Uterus (tissue), 4 donors: ENCODE measurements around the gene ADAM33. TPM values are rescaled to one million over a fixed set of nuclear protein-coding genes. Genes with fewer than 3 reads are reported as not detected.

Source experiments
- DNase-seq, 2 donors: peaks; one replicate each; pipeline ENCODE4 v3.0.0-alpha.2; 2019 to 2020
- H3K27ac ChIP-seq, 2 donors: fragments of 200-600 bp; sonication (generic); 1 replicate in 1 of 2; 2 replicates in 1 of 2; pipeline ENCODE4 v1.5.1; 2016 to 2018
- H3K27me3 ChIP-seq, 2 donors: fragments of 200-600 bp; sonication (generic); one replicate each; pipeline ENCODE4 v1.5.1; 2018 to 2019; ENCODE audit warnings: control low read depth in 1 of 2
- H3K36me3 ChIP-seq, 2 donors: fragments of 200-600 bp; sonication (generic); one replicate each; pipeline ENCODE4 v1.5.1; 2019; ENCODE audit warnings: control low read depth in 1 of 2
- H3K4me1 ChIP-seq, 2 donors: fragments of 200-600 bp; sonication (generic); one replicate each; pipeline ENCODE4 v1.5.1; 2018 to 2019; ENCODE audit warnings: control low read depth in 1 of 2
- H3K4me3 ChIP-seq, 2 donors: fragments of 200-600 bp; sonication (generic); 1 replicate in 1 of 2; 2 replicates in 1 of 2; pipeline ENCODE4 v1.5.1; 2018 to 2019; ENCODE audit warnings: mild to moderate bottlenecking in 1 of 2
- H3K9me3 ChIP-seq, 2 donors: fragments of 200-600 bp; sonication (generic); one replicate each; pipeline ENCODE4 v1.5.1; 2019; ENCODE audit warnings: control low read depth in 1 of 2
- POLR2A ChIP-seq, 2 donors: fragments of 450-650 bp; IDR thresholded peaks; one replicate each; pipeline ENCODE4 v1.6.1; 2016; ENCODE audit warnings: antibody characterized with exemption in 2 of 2, mild to moderate bottlenecking in 1 of 2, moderate library complexity in 1 of 2
- intact Hi-C: fragments of 100-400 bp; cut with DNase I; formaldehyde crosslinking; loops from one replicate; pipeline ENCODE4 v1.15.1; 2023; ENCODE audit warnings: low total_unique reads
- total RNA-seq, 4 donors: library from RNA; depleted of rRNA in 3 of 4; stranded (reverse); fragments of >200 nt in 3 of 4; gene quantifications; one replicate each; pipeline versions ENCODE4 v1.1.0 to v1.2.4, GENCODE V29; 2014 to 2023
- TF ChIP-seq, protein P1 (sequence below), 4 experiments: fragments of 200-600 bp in 2 of 4; fragments of 450-650 bp in 2 of 4; sonication (generic) in 2 of 4; IDR thresholded peaks; one replicate each; pipeline ENCODE4 v1.5.1; 2016 to 2019; ENCODE audit warnings: antibody characterized with exemption in 4 of 4, mild to moderate bottlenecking in 2 of 4, moderate library complexity in 1 of 4
- donor health status: DM: yes; HTN: yes; CAD: no.

The ADAM33 gene
- total RNA-seq, 4 donors from 2014 or later = 66.5 to 215 (median 128) TPM

- DNase-seq = no peak
- H3K36me3 ChIP-seq = no peaks in the 10 kb centered on the region
- intact Hi-C loops = no loop called here
These were observed 47.8 kb downstream of the ADAM33 start for GRCh38 chr20:3633913-3634478.

GRCh38 chr20:3632311-3633004 lies 49.4 kb downstream of the ADAM33 start:
- Histone ChIP-seq H3K27ac (no peak overlapping the region), H3K4me3 (no peak overlapping the region), H3K4me1 (no peaks in the 10 kb centered on the region), H3K9me3 (no peaks in the 10 kb centered on the region), H3K27me3 (no peaks in the 10 kb centered on the region), H3K36me3 (no peaks in the 10 kb centered on the region)
- TF ChIP-seq, protein P1, sequence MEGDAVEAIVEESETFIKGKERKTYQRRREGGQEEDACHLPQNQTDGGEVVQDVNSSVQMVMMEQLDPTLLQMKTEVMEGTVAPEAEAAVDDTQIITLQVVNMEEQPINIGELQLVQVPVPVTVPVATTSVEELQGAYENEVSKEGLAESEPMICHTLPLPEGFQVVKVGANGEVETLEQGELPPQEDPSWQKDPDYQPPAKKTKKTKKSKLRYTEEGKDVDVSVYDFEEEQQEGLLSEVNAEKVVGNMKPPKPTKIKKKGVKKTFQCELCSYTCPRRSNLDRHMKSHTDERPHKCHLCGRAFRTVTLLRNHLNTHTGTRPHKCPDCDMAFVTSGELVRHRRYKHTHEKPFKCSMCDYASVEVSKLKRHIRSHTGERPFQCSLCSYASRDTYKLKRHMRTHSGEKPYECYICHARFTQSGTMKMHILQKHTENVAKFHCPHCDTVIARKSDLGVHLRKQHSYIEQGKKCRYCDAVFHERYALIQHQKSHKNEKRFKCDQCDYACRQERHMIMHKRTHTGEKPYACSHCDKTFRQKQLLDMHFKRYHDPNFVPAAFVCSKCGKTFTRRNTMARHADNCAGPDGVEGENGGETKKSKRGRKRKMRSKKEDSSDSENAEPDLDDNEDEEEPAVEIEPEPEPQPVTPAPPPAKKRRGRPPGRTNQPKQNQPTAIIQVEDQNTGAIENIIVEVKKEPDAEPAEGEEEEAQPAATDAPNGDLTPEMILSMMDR (IDR thresholded peaks at IDR 0.05) = no peak
- no peak for TF ChIP-seq POLR2A (IDR thresholded peaks at IDR 0.05)
- no peak for DNase-seq
- intact Hi-C loops = no loop called here

More at GRCh38 chr20:3633913-3634478, 47.8 kb downstream of the ADAM33 start:
- H3K27me3 ChIP-seq = no peaks in the 10 kb centered on the region
- no peaks in the 10 kb centered on the region for H3K9me3 ChIP-seq
- H3K27ac ChIP-seq = no peak overlapping the region
- no peak overlapping the region for H3K4me3 ChIP-seq
- H3K4me1 ChIP-seq = no peaks in the 10 kb centered on the region
- TF ChIP-seq, protein P1 (IDR thresholded peaks at IDR 0.05) = no peak
- no peak for TF ChIP-seq POLR2A (IDR thresholded peaks at IDR 0.05)

- intact Hi-C loops = no loop called here
- H3K4me1 ChIP-seq = no peaks in the 10 kb centered on the region
- H3K4me3 ChIP-seq = no peak overlapping the region
- no peak for DNase-seq
- no peaks in the 10 kb centered on the region for H3K27me3 ChIP-seq
- TF ChIP-seq, protein P1 (IDR thresholded peaks at IDR 0.05) = no peak
- TF ChIP-seq POLR2A (IDR thresholded peaks at IDR 0.05) = no peak
- H3K27ac ChIP-seq = no peak overlapping the region
- no peaks in the 10 kb centered on the region for H3K36me3 ChIP-seq
- no peaks in the 10 kb centered on the region for H3K9me3 ChIP-seq
These were observed 50.3 kb downstream of the ADAM33 start for GRCh38 chr20:3631534-3631933.

GRCh38 chr20:3630429-3630828 lies 51.4 kb downstream of the ADAM33 start:
- Histone ChIP-seq H3K27ac (no peak overlapping the region), H3K4me3 (no peak overlapping the region), H3K27me3 (no peaks in the 10 kb centered on the region), H3K9me3 (no peaks in the 10 kb centered on the region), H3K36me3 (no peaks in the 10 kb centered on the region), H3K4me1 (no peaks in the 10 kb centered on the region)
- intact Hi-C loops = no loop called here
- DNase-seq = no peak
- TF ChIP-seq POLR2A (IDR thresholded peaks at IDR 0.05) = no peak
- TF ChIP-seq, protein P1 (IDR thresholded peaks at IDR 0.05) = no peak

DNA sequence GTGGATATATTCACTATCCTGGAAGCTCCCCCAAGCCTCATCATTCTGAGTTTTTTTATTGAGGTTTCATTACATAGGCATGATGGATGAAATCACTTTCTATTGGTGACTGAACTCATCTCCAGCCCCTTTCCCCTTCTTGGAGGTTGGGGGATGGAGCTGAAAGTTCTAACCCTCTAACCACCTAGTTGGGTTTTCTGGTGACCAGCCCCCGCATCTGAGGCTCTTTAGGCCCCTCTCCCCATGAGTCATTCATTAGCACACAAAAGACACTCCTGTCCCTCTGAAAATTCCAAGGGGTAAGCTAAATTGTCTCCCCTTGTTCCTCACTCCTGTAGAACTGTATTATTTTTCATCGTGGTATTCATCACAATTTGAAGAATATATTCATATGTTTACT lies 51.9 kb downstream of the ADAM33 start:
- Histone ChIP-seq H3K27ac (no peak overlapping the region), H3K4me1 (no peaks in the 10 kb centered on the region), H3K36me3 (no peaks in the 10 kb centered on the region), H3K4me3 (no peak overlapping the region), H3K9me3 (no peaks in the 10 kb centered on the region), H3K27me3 (no peaks in the 10 kb centered on the region)
- no peak for DNase-seq
- TF ChIP-seq, protein P1 (IDR thresholded peaks at IDR 0.05) = no peak
- TF ChIP-seq POLR2A (IDR thresholded peaks at IDR 0.05) = no peak
- intact Hi-C loops = no loop called here
